Measurements from ENCODE around the gene GOLM1. TPM values are rescaled to one million over a fixed set of nuclear protein-coding genes. Genes with fewer than 3 reads are reported as not detected.

Gene GOLM1
- total RNA-seq, 2 experiments from 2014 or later = 0.22 TPM; not detected in 1

DNA sequence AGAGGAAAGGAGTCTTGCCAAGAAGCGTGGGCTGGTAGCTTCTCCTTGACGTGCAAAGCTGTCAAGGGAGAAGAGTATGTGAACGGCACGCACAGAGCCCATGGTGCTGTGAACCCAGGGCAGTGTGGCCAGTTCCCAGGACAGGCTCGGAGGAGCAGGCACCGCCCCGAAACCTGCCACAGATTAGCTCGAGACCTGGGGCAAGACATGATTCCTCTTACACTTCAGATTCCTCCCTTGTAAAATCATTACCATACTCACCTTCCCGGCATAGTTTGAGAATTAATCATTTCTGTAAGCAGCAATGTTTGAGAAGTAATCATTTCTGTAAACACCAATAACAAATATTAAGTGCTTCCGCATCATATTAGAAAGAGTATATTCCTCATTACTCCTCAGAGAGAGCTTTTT lies 19.9 kb downstream of the GOLM1 start:
- DNase-seq (no peak), ATAC-seq (ENCODE audit: poor library complexity) (no peak)
- intact Hi-C loops (cut with DNase I, micrococcal nuclease) = no loop called here
- no peaks in the 10 kb centered on the region for H3K4me1 ChIP-seq (ENCODE audit: insufficient read depth, low read length)
- ChIA-PET CTCF (no interaction called here), POLR2A (no interaction called here)
- no peaks in the 10 kb centered on the region for H3K9me3 ChIP-seq (ENCODE audit: control insufficient read depth in 1 of 2, insufficient read depth in 1 of 2, low read length in 2 of 2)
- TF ChIP-seq, protein P1, sequence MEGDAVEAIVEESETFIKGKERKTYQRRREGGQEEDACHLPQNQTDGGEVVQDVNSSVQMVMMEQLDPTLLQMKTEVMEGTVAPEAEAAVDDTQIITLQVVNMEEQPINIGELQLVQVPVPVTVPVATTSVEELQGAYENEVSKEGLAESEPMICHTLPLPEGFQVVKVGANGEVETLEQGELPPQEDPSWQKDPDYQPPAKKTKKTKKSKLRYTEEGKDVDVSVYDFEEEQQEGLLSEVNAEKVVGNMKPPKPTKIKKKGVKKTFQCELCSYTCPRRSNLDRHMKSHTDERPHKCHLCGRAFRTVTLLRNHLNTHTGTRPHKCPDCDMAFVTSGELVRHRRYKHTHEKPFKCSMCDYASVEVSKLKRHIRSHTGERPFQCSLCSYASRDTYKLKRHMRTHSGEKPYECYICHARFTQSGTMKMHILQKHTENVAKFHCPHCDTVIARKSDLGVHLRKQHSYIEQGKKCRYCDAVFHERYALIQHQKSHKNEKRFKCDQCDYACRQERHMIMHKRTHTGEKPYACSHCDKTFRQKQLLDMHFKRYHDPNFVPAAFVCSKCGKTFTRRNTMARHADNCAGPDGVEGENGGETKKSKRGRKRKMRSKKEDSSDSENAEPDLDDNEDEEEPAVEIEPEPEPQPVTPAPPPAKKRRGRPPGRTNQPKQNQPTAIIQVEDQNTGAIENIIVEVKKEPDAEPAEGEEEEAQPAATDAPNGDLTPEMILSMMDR (IDR thresholded peaks at IDR 0.05) = no peak
- Mint-ChIP-seq H3K27me3 (no peaks in the 10 kb centered on the region), H3K36me3 (ENCODE audit: low read depth) (no peaks in the 10 kb centered on the region), H3K4me3 (no peak overlapping the region), H3K9me3 (no peaks in the 10 kb centered on the region), H3K4me1 (ENCODE audit: low read depth) (no peaks in the 10 kb centered on the region), H3K27ac (no peak overlapping the region)
- H3K27ac ChIP-seq (ENCODE audit: low read depth in 1 of 2, low read length in 2 of 2) = no peak overlapping the region
- no peaks in the 10 kb centered on the region for H3K36me3 ChIP-seq (ENCODE audit: insufficient read depth, low read length)
- H3K4me3 ChIP-seq (ENCODE audit: low read length) = no peak overlapping the region
- no peaks in the 10 kb centered on the region for H3K27me3 ChIP-seq (ENCODE audit: control insufficient read depth in 1 of 2, insufficient read depth in 2 of 2, low read length in 2 of 2)

DNA sequence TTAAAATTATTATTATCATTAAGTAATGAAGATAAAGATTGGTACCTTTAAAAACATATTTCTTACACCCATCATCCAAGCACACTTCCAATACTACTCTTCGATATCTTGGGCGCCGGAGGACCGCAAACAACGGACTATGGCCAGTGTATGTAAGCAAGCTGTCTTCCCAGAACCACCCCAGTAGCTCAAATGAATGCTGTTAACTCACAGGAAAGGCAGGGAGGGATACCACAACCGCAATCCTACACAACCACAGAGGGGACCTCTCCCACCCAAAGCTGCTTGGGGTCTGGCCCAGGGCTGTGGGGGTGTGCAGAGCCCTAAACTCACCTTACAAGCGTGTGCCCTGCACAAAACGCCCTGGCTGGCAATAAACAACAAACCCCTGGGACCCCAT lies 20.6 kb downstream of the GOLM1 start:
- intact Hi-C loops (cut with DNase I, micrococcal nuclease) = no loop called here
- H3K36me3 ChIP-seq (ENCODE audit: insufficient read depth, low read length) = no peaks in the 10 kb centered on the region
- Mint-ChIP-seq H3K9me3 (no peaks in the 10 kb centered on the region), H3K4me3 (no peak overlapping the region), H3K36me3 (ENCODE audit: low read depth) (no peaks in the 10 kb centered on the region), H3K27ac (no peak overlapping the region), H3K27me3 (no peaks in the 10 kb centered on the region), H3K4me1 (ENCODE audit: low read depth) (no peaks in the 10 kb centered on the region)
- ChIA-PET POLR2A (no interaction called here), CTCF (no interaction called here)
- TF ChIP-seq, protein P1 (IDR thresholded peaks at IDR 0.05) = no peak
- H3K9me3 ChIP-seq (ENCODE audit: control insufficient read depth in 1 of 2, insufficient read depth in 1 of 2, low read length in 2 of 2) = no peaks in the 10 kb centered on the region
- no peak overlapping the region for H3K27ac ChIP-seq (ENCODE audit: low read depth in 1 of 2, low read length in 2 of 2)
- no peaks in the 10 kb centered on the region for H3K4me1 ChIP-seq (ENCODE audit: insufficient read depth, low read length)
- no peaks in the 10 kb centered on the region for H3K27me3 ChIP-seq (ENCODE audit: control insufficient read depth in 1 of 2, insufficient read depth in 2 of 2, low read length in 2 of 2)
- no peak overlapping the region for H3K4me3 ChIP-seq (ENCODE audit: low read length)
- DNase-seq (no peak), ATAC-seq (ENCODE audit: poor library complexity) (no peak)

DNA sequence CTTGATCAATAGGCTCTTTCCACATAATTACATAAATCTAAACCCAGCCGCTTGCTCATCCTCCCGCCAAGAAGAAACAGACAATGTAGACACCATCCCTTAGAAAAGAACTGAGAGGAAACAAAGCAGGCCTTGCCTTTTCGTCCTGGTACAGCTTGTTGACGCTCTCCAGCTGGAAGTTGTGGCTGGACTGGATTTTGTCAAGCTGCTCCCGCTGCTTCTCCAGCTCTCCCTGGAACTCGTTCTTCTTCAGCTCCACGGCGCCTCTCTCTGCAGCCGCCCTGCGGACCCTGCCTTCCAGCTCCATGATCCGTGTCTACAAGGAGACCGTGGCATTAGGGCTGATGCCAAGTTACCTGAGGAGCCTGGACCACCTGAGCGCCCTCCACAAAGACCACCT lies 22.1 kb downstream of the GOLM1 start:
- Histone ChIP-seq H3K36me3 (ENCODE audit: insufficient read depth, low read length) (no peaks in the 10 kb centered on the region), H3K4me3 (ENCODE audit: low read length) (no peak overlapping the region), H3K4me1 (ENCODE audit: insufficient read depth, low read length) (no peaks in the 10 kb centered on the region), H3K9me3 (ENCODE audit: control insufficient read depth in 1 of 2, insufficient read depth in 1 of 2, low read length in 2 of 2) (no peaks in the 10 kb centered on the region), H3K27me3 (ENCODE audit: control insufficient read depth in 1 of 2, insufficient read depth in 2 of 2, low read length in 2 of 2) (no peaks in the 10 kb centered on the region), H3K27ac (ENCODE audit: low read depth in 1 of 2, low read length in 2 of 2) (no peak overlapping the region)
- TF ChIP-seq, protein P1 (IDR thresholded peaks at IDR 0.05) = no peak
- Mint-ChIP-seq H3K27ac (no peak overlapping the region), H3K36me3 (ENCODE audit: low read depth) (no peaks in the 10 kb centered on the region), H3K27me3 (no peaks in the 10 kb centered on the region), H3K4me1 (ENCODE audit: low read depth) (no peaks in the 10 kb centered on the region), H3K9me3 (no peaks in the 10 kb centered on the region), H3K4me3 (no peak overlapping the region)
- ChIA-PET CTCF (no interaction called here), POLR2A (no interaction called here)
- intact Hi-C loops (cut with DNase I, micrococcal nuclease) = no loop called here
- ATAC-seq (ENCODE audit: poor library complexity) = no peak
- no peak for DNase-seq
